ENCODE data around the gene DENND6B. TPM values are rescaled to one million over a fixed set of nuclear protein-coding genes. Genes with fewer than 3 reads are reported as not detected.

DENND6B gene
- total RNA-seq, 1 experiment from 2014 or later, result 4.0 TPM

DNA sequence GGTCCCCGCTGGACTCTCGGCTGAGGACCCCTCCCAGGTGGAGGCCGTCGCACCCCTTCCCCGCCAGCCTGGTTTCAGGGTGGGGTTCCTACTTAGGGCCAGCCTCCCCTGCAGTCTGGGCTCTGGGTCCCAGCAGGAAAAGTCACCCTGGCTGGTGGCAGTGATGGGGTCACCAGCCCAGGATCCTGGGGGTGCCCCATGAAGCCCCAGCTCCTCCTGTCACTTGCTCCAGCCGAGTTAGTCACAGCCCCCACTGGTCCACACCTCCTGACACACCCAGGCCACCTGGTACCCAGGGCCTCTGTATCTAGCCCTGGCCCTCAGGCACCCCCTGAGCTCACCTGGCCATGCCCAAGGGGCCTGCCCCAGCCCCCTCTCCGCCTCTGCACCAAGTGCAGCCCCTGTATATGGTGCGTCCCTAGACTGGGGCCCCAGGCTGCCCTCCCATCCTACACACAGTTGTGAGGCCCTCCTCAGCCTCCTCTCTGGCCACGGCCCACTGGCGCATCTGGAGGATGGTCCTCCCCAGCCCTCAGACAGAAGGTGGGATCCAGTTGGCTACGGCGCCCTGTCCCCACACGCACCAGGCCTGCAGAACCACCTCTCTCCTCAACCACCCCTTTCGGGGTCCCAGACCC is 26.1 kb downstream of the DENND6B start:
- no peak for DNase-seq (ENCODE audit: unreplicated experiment)
- peaks cover 40% of the 10 kb centered on the region for H3K36me3 Mint-ChIP-seq (ENCODE audit: insufficient read depth, unreplicated experiment)
- no peaks in the 10 kb centered on the region for H3K27me3 Mint-ChIP-seq (ENCODE audit: insufficient read depth, unreplicated experiment)
- intact Hi-C loops (cut with micrococcal nuclease), result no loop called here
- H3K9me3 Mint-ChIP-seq (ENCODE audit: unreplicated experiment), result no peaks in the 10 kb centered on the region
- no peak overlapping the region for H3K27ac Mint-ChIP-seq (ENCODE audit: low read depth, unreplicated experiment)
- CTCF ChIA-PET, result interaction anchor here (0.6 to 0.9 kb wide), 5 partner anchors 50 to 152 kb away, joined by 3 to 4 read pairs (median 3); no protein-coding TSS in a partner anchor
- no TSS peak for BruUV-seq (replicated peaks)
- POLR2A ChIA-PET, result interaction anchor here (1.3 kb wide), 1 partner anchor 55 kb away, joined by 4 read pairs; no protein-coding TSS in a partner anchor
- H3K4me1 Mint-ChIP-seq (ENCODE audit: insufficient read depth, unreplicated experiment), result peaks cover 34% of the 10 kb centered on the region
- peak overlapping the region; percentile 81 for H3K4me3 Mint-ChIP-seq (ENCODE audit: unreplicated experiment)
- TF ChIP-seq, protein P1, sequence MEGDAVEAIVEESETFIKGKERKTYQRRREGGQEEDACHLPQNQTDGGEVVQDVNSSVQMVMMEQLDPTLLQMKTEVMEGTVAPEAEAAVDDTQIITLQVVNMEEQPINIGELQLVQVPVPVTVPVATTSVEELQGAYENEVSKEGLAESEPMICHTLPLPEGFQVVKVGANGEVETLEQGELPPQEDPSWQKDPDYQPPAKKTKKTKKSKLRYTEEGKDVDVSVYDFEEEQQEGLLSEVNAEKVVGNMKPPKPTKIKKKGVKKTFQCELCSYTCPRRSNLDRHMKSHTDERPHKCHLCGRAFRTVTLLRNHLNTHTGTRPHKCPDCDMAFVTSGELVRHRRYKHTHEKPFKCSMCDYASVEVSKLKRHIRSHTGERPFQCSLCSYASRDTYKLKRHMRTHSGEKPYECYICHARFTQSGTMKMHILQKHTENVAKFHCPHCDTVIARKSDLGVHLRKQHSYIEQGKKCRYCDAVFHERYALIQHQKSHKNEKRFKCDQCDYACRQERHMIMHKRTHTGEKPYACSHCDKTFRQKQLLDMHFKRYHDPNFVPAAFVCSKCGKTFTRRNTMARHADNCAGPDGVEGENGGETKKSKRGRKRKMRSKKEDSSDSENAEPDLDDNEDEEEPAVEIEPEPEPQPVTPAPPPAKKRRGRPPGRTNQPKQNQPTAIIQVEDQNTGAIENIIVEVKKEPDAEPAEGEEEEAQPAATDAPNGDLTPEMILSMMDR (IDR thresholded peaks at IDR 0.05; ENCODE audit: unreplicated experiment), result no peak

DNA sequence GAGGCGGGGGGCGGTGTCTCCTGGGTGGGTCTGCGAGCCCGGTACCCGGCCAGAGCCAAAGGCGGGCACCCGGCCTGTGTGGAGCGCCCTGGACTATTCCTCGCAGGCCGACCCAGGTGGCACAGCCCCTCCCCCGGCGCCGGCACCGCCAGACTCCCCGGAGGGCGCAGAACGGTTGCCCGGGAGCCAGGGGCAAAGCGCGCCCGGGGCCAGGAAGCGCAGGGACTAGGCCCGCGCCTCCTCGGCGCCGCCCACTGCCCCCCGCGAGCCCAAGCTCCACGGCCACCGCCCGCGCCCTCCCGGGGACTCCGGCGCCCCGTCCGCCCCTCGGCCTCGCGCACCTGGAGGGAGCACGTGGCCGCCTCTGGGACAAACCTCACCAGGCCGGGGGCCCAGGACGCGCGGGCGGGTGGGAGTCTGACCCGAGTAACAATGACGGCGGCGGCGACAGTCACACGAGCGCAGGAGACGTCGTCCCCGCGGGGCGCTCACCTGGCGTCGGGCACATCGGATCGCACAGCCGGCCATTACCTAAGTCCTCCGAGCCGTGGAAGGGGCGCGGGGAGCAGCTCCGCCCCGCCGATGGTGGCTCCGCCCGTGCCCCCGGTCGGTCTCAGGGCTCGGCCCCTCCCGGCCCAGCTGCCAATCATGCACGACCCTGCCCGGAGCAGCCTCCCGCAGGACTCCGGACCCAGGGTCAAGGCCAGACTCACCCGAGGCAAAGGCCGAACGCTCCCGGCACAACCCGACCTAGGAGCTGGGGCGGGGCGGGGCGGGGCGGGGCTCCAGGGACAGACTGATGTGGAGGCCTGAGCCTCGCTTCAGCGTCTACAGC is 26.8 kb downstream of the DENND6B start:
- Mint-ChIP-seq H3K36me3 (ENCODE audit: insufficient read depth, unreplicated experiment) (peaks cover 47% of the 10 kb centered on the region), H3K27me3 (ENCODE audit: insufficient read depth, unreplicated experiment) (no peaks in the 10 kb centered on the region), H3K9me3 (ENCODE audit: unreplicated experiment) (no peaks in the 10 kb centered on the region), H3K27ac (ENCODE audit: low read depth, unreplicated experiment) (no peak overlapping the region), H3K4me1 (ENCODE audit: insufficient read depth, unreplicated experiment) (peaks cover 34% of the 10 kb centered on the region), H3K4me3 (ENCODE audit: unreplicated experiment) (no peak overlapping the region)
- no peak for DNase-seq (ENCODE audit: unreplicated experiment)
- TF ChIP-seq, protein P1 (IDR thresholded peaks at IDR 0.05; ENCODE audit: unreplicated experiment), result no peak
- CTCF ChIA-PET, result interaction anchor here (0.7 to 0.9 kb wide), 3 partner anchors 63 to 151 kb away, joined by 3 to 4 read pairs (median 4); no protein-coding TSS in a partner anchor
- intact Hi-C loops (cut with micrococcal nuclease), result no loop called here
- no TSS peak for BruUV-seq (replicated peaks)
- POLR2A ChIA-PET, result interaction anchor here (0.9 kb wide), 1 partner anchor 55 kb away, joined by 3 read pairs; no protein-coding TSS in a partner anchor

DNA sequence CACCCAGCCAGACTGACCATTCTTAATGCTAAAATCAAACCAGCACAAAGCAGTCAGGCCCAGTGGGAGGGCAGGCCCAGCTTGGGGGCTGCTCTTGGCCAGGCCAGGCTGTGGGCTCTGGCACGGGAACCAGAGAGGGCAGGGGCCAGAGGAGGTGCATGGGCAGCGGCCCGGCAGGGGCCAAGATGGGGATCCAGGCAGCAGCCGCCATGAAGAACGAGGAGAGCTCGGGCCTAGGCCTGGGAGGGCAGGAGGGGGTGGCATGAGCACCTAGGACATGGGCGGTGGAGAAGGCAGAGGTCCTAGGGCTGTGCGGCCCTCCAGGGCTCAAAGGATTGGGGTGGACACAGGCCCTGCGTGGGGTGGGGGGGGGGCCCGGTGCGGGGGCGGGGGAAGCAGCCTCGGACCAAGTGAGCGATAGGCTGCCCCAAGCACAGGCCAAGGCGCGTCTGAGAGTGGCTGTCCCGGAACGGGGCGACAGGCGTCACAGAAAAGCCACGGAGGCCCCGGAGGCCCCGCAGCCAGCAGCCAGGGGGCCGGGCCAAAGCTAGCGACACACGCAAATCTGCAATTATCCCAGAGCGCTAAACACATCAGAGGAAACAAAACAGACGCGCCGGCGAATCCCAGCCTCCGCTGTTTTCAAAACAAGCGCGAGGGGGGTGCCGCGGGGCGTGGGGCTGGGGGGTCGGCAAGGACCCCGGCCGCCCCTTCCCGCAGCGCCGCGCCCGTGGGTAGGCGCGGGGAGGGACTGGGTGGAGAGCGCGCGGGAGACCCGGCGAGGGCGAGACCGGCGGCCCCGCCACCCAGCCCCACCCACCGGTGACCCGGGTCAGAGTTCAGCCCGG is 27.7 kb downstream of the DENND6B start:
- ChIA-PET POLR2A (interaction anchor here (0.9 kb wide), 1 partner anchor 54 kb away, joined by 3 read pairs; no protein-coding TSS in a partner anchor), CTCF (interaction anchor here (0.6 kb wide), 1 partner anchor 24 kb away, joined by 5 read pairs; no protein-coding TSS in a partner anchor)
- Mint-ChIP-seq H3K36me3 (ENCODE audit: insufficient read depth, unreplicated experiment) (peaks cover 39% of the 10 kb centered on the region), H3K27me3 (ENCODE audit: insufficient read depth, unreplicated experiment) (no peaks in the 10 kb centered on the region), H3K27ac (ENCODE audit: low read depth, unreplicated experiment) (no peak overlapping the region), H3K4me1 (ENCODE audit: insufficient read depth, unreplicated experiment) (peaks cover 29% of the 10 kb centered on the region), H3K4me3 (ENCODE audit: unreplicated experiment) (no peak overlapping the region), H3K9me3 (ENCODE audit: unreplicated experiment) (no peaks in the 10 kb centered on the region)
- BruUV-seq (replicated peaks), result no TSS peak
- intact Hi-C loops (cut with micrococcal nuclease), result no loop called here
- no peak for DNase-seq (ENCODE audit: unreplicated experiment)
- TF ChIP-seq, protein P1 (IDR thresholded peaks at IDR 0.05; ENCODE audit: unreplicated experiment), result no peak
